Stomach smooth muscle (tissue), 2 donors: ENCODE measurements around the gene GRIK2.

ENCODE experiments used
- H3K27ac ChIP-seq: one replicate; pipeline ENCODE4 v1.7.0; 2013; ENCODE audit warnings: mild to moderate bottlenecking, low read length, inconsistent platforms
- H3K27me3 ChIP-seq, 2 donors: one replicate each; pipeline ENCODE4 v1.7.0; 2013; ENCODE audit warnings: low read length in 2 of 2; ENCODE audit not compliant: insufficient read depth in 2 of 2, control insufficient read depth in 1 of 2
- H3K36me3 ChIP-seq, 2 donors: one replicate each; pipeline ENCODE4 v1.7.0; 2013; ENCODE audit warnings: low read length in 2 of 2; ENCODE audit not compliant: control insufficient read depth in 2 of 2, insufficient read depth in 2 of 2
- H3K4me1 ChIP-seq: one replicate; pipeline ENCODE4 v1.7.0; 2013; ENCODE audit warnings: low read length; ENCODE audit not compliant: control insufficient read depth, insufficient read depth
- H3K4me3 ChIP-seq, 2 donors: one replicate each; pipeline ENCODE4 v1.7.0; 2013; ENCODE audit warnings: low read length in 2 of 2
- H3K9ac ChIP-seq, 2 donors: one replicate each; pipeline ENCODE4 v1.7.0; 2013; ENCODE audit warnings: low read length in 2 of 2, mild to moderate bottlenecking in 1 of 2
- H3K9me3 ChIP-seq, 2 donors: one replicate each; pipeline ENCODE4 v1.7.0; 2013; ENCODE audit warnings: low read length in 2 of 2; ENCODE audit not compliant: control insufficient read depth in 2 of 2
- donor health status: healthy.
- donor health status: Pancreatic carcinoma.

Gene GRIK2

GRCh38 chr6:101956961-101957360 lies 563.5 kb downstream of the GRIK2 start:
- Histone ChIP-seq H3K27me3 (no peaks in the 10 kb centered on the region), H3K9me3 (peaks cover 0 to under 1% of the 10 kb centered on the region in 2 donors), H3K27ac (no peak overlapping the region), H3K4me1 (no peaks in the 10 kb centered on the region), H3K4me3 (no peak overlapping the region), H3K36me3 (no peaks in the 10 kb centered on the region), H3K9ac (no peak overlapping the region)

GRCh38 chr6:101961357-101961756 lies 567.8 kb downstream of the GRIK2 start:
- no peaks in the 10 kb centered on the region for H3K27me3 ChIP-seq
- no peak overlapping the region for H3K4me3 ChIP-seq
- H3K9me3 ChIP-seq: peaks cover 0 to 5% of the 10 kb centered on the region in 2 donors
- H3K36me3 ChIP-seq: no peaks in the 10 kb centered on the region
- no peak overlapping the region for H3K27ac ChIP-seq
- H3K4me1 ChIP-seq: no peaks in the 10 kb centered on the region
- no peak overlapping the region for H3K9ac ChIP-seq

GRCh38 chr6:101980924-101981323 lies 587.4 kb downstream of the GRIK2 start:
- no peaks in the 10 kb centered on the region for H3K36me3 ChIP-seq
- H3K27ac ChIP-seq: no peak overlapping the region
- no peak overlapping the region for H3K9ac ChIP-seq
- H3K9me3 ChIP-seq: no peaks in the 10 kb centered on the region
- no peak overlapping the region for H3K4me3 ChIP-seq
- no peaks in the 10 kb centered on the region for H3K27me3 ChIP-seq
- H3K4me1 ChIP-seq: no peaks in the 10 kb centered on the region

- Histone ChIP-seq H3K4me3 (no peak overlapping the region), H3K4me1 (no peaks in the 10 kb centered on the region), H3K36me3 (no peaks in the 10 kb centered on the region), H3K9ac (no peak overlapping the region), H3K9me3 (no peaks in the 10 kb centered on the region), H3K27ac (no peak overlapping the region), H3K27me3 (no peaks in the 10 kb centered on the region)
Observed at GRCh38 chr6:101986476-101986875, 593.0 kb downstream of the GRIK2 start.

- H3K4me3 ChIP-seq: no peak overlapping the region
- no peak overlapping the region for H3K27ac ChIP-seq
- H3K9me3 ChIP-seq: no peaks in the 10 kb centered on the region
- no peaks in the 10 kb centered on the region for H3K4me1 ChIP-seq
- H3K36me3 ChIP-seq: no peaks in the 10 kb centered on the region
- H3K27me3 ChIP-seq: no peaks in the 10 kb centered on the region
- H3K9ac ChIP-seq: no peak overlapping the region
Observed at GRCh38 chr6:101992286-101992685, 598.8 kb downstream of the GRIK2 start.

GRCh38 chr6:101994521-101994920 lies 601.0 kb downstream of the GRIK2 start:
- no peaks in the 10 kb centered on the region for H3K27me3 ChIP-seq
- no peaks in the 10 kb centered on the region for H3K4me1 ChIP-seq
- no peak overlapping the region for H3K27ac ChIP-seq
- H3K9me3 ChIP-seq: no peaks in the 10 kb centered on the region
- H3K9ac ChIP-seq: no peak overlapping the region
- H3K4me3 ChIP-seq: no peak overlapping the region
- no peaks in the 10 kb centered on the region for H3K36me3 ChIP-seq

GRCh38 chr6:102015431-102015830 lies 621.9 kb downstream of the GRIK2 start:
- H3K4me3 ChIP-seq: no peak overlapping the region
- H3K9me3 ChIP-seq: no peaks in the 10 kb centered on the region
- no peak overlapping the region for H3K27ac ChIP-seq
- no peaks in the 10 kb centered on the region for H3K36me3 ChIP-seq
- H3K9ac ChIP-seq: no peak overlapping the region
- no peaks in the 10 kb centered on the region for H3K27me3 ChIP-seq
- H3K4me1 ChIP-seq: no peaks in the 10 kb centered on the region

- no peaks in the 10 kb centered on the region for H3K4me1 ChIP-seq
- H3K9me3 ChIP-seq: no peaks in the 10 kb centered on the region
- H3K4me3 ChIP-seq: no peak overlapping the region
- no peaks in the 10 kb centered on the region for H3K36me3 ChIP-seq
- no peak overlapping the region for H3K9ac ChIP-seq
- H3K27me3 ChIP-seq: no peaks in the 10 kb centered on the region
- no peak overlapping the region for H3K27ac ChIP-seq
Observed at GRCh38 chr6:102022281-102022680, 628.8 kb downstream of the GRIK2 start.

- H3K4me1 ChIP-seq: no peaks in the 10 kb centered on the region
- H3K9me3 ChIP-seq: no peaks in the 10 kb centered on the region
- H3K27me3 ChIP-seq: no peaks in the 10 kb centered on the region
- no peaks in the 10 kb centered on the region for H3K36me3 ChIP-seq
- no peak overlapping the region for H3K4me3 ChIP-seq
- no peak overlapping the region for H3K27ac ChIP-seq
- H3K9ac ChIP-seq: no peak overlapping the region
Observed at GRCh38 chr6:102022803-102023202, 629.3 kb downstream of the GRIK2 start.

GRCh38 chr6:102023977-102024657 lies 630.6 kb downstream of the GRIK2 start:
- Histone ChIP-seq H3K4me3 (no peak overlapping the region), H3K9ac (no peak overlapping the region), H3K4me1 (no peaks in the 10 kb centered on the region), H3K9me3 (no peaks in the 10 kb centered on the region), H3K36me3 (no peaks in the 10 kb centered on the region), H3K27ac (no peak overlapping the region), H3K27me3 (no peaks in the 10 kb centered on the region)

GRCh38 chr6:102026649-102027048 lies 633.1 kb downstream of the GRIK2 start:
- no peak overlapping the region for H3K27ac ChIP-seq
- no peaks in the 10 kb centered on the region for H3K36me3 ChIP-seq

More at GRCh38 chr6:102026649-102027048, 633.1 kb downstream of the GRIK2 start:
- H3K9ac ChIP-seq: no peak overlapping the region
- no peak overlapping the region for H3K4me3 ChIP-seq
- H3K9me3 ChIP-seq: no peaks in the 10 kb centered on the region
- no peaks in the 10 kb centered on the region for H3K27me3 ChIP-seq
- no peaks in the 10 kb centered on the region for H3K4me1 ChIP-seq
